ACHN (cell line): ENCODE data around the gene SCAP.

Source experiments
- DNase-seq: peaks from one replicate; pipeline ENCODE4 v3.0.0-alpha.2; 2015
- in situ Hi-C: cut with HindIII; loops from 2 replicates; pipeline ENCODE4 v1.10.0; 2017; ENCODE audit warnings: low sequenced_read_pairs, low pct_ligation_motif_present, low pct_unique_long_range_greater_than_20kb

Gene SCAP

GRCh38 chr3:47408839-47409229 lies 66.9 kb downstream of the SCAP start:
- in situ Hi-C loops: no loop called here

GRCh38 chr3:47407896-47408838 lies 67.6 kb downstream of the SCAP start:
- DNase-seq: no peak
- in situ Hi-C loops: no loop called here

More at GRCh38 chr3:47408839-47409229, 66.9 kb downstream of the SCAP start:
- no peak for DNase-seq

- in situ Hi-C loops: no loop called here
- DNase-seq: no peak
Measured at GRCh38 chr3:47407237-47407636, 68.5 kb downstream of the SCAP start.

GRCh38 chr3:47406762-47407149 lies 69.0 kb downstream of the SCAP start:
- DNase-seq: no peak
- in situ Hi-C loops: no loop called here

GRCh38 chr3:47405820-47406761 lies 69.7 kb downstream of the SCAP start:
- in situ Hi-C loops: no loop called here

GRCh38 chr3:47404955-47405790 lies 70.6 kb downstream of the SCAP start:
- in situ Hi-C loops: no loop called here
- DNase-seq: no peak

More at GRCh38 chr3:47405820-47406761, 69.7 kb downstream of the SCAP start:
- no peak for DNase-seq

GRCh38 chr3:47404431-47404876 lies 71.3 kb downstream of the SCAP start:
- DNase-seq: no peak
- in situ Hi-C loops: no loop called here

- in situ Hi-C loops: no loop called here
- no peak for DNase-seq
Measured at GRCh38 chr3:47399531-47400270, 76.0 kb downstream of the SCAP start.

- in situ Hi-C loops: no loop called here
- DNase-seq: no peak
Measured at GRCh38 chr3:47399016-47399415, 76.7 kb downstream of the SCAP start.

- in situ Hi-C loops: no loop called here
- no peak for DNase-seq
Measured at GRCh38 chr3:47398228-47398627, 77.5 kb downstream of the SCAP start.

GRCh38 chr3:47394881-47395280 lies 80.9 kb downstream of the SCAP start:
- no peak for DNase-seq
- in situ Hi-C loops: no loop called here

- in situ Hi-C loops: no loop called here
- DNase-seq: no peak
Measured at GRCh38 chr3:47394140-47394870, 81.4 kb downstream of the SCAP start.

GRCh38 chr3:47392933-47393332 lies 82.8 kb downstream of the SCAP start:
- in situ Hi-C loops: no loop called here
- DNase-seq: no peak

GRCh38 chr3:47385796-47386195 lies 89.9 kb downstream of the SCAP start:
- in situ Hi-C loops: no loop called here

GRCh38 chr3:47385007-47385406 lies 90.7 kb downstream of the SCAP start:
- in situ Hi-C loops: no loop called here
- DNase-seq: no peak

More at GRCh38 chr3:47385796-47386195, 89.9 kb downstream of the SCAP start:
- DNase-seq: no peak

- in situ Hi-C loops: no loop called here
- no peak for DNase-seq
Measured at GRCh38 chr3:47384425-47384824, 91.3 kb downstream of the SCAP start.
